Thymus (tissue), 11 donors: Measurements from ENCODE around the gene TMEM181. TPM values are rescaled to one million over a fixed set of nuclear protein-coding genes. Genes with fewer than 3 reads are reported as not detected.
"Not testable (repeated sequence)": the region's sequence is repeated elsewhere in the genome, so short reads cannot be mapped to it uniquely, and the experiment has no call there.

Experiments used
- DNase-seq, 9 donors: peaks; one replicate each; pipeline ENCODE4 v3.0.0-alpha.2; 2013; ENCODE audit warnings: low spot score in 9 of 9, low read depth in 6 of 9, missing footprints in 1 of 9
- H3K27ac ChIP-seq, 2 donors: one replicate each; pipeline ENCODE4 v1.5.1; 2013; ENCODE audit warnings: control low read depth in 1 of 2, low read depth in 1 of 2, low read length in 1 of 2, mild to moderate bottlenecking in 1 of 2, moderate library complexity in 1 of 2
- H3K27me3 ChIP-seq, 2 donors: one replicate each; pipeline ENCODE4 v1.5.1; 2013; ENCODE audit warnings: low read length in 1 of 2; ENCODE audit not compliant: control insufficient read depth in 2 of 2, insufficient read depth in 1 of 2
- H3K36me3 ChIP-seq, 2 donors: one replicate each; pipeline ENCODE4 v1.5.1; 2013; ENCODE audit warnings: low read length in 1 of 2, mild to moderate bottlenecking in 1 of 2, moderate library complexity in 1 of 2; ENCODE audit not compliant: control insufficient read depth in 2 of 2, insufficient read depth in 2 of 2
- H3K4me1 ChIP-seq, 2 donors: one replicate each; pipeline ENCODE4 v1.5.1; 2013; ENCODE audit warnings: low read length in 2 of 2; ENCODE audit not compliant: control insufficient read depth in 2 of 2, insufficient read depth in 2 of 2
- H3K4me3 ChIP-seq, 2 donors: one replicate each; pipeline ENCODE4 v1.5.1; 2013; ENCODE audit warnings: low read length in 2 of 2, control low read depth in 1 of 2, mild to moderate bottlenecking in 1 of 2
- H3K9me3 ChIP-seq, 2 donors: one replicate each; pipeline ENCODE4 v1.5.1; 2013; ENCODE audit warnings: low read length in 1 of 2, mild to moderate bottlenecking in 1 of 2; ENCODE audit not compliant: control insufficient read depth in 2 of 2, insufficient read depth in 1 of 2
- WGBS: extraction: QIAGEN DNeasy Blood & Tissue Kit; methylation state at CpG from one replicate; pipeline ENCODE4 v1.1.7; 2013; 5-methylcytosine and 5-hydroxymethylcytosine counted together
- polyA plus RNA-seq: library from polyadenylated mRNA; stranded (reverse); fragments of 200-250 nt; gene quantifications from one replicate; pipeline ENCODE4 v1.2.3, GENCODE V29; 2013
- total RNA-seq: library from RNA; stranded (reverse); fragments of 120-200 nt; gene quantifications from one replicate; pipeline ENCODE4 v1.2.4, GENCODE V29; 2013
- donor health status: healthy.

Gene TMEM181
- total and polyA plus RNA-seq, 2 donors, result 8.6 to 21.0 TPM

DNA sequence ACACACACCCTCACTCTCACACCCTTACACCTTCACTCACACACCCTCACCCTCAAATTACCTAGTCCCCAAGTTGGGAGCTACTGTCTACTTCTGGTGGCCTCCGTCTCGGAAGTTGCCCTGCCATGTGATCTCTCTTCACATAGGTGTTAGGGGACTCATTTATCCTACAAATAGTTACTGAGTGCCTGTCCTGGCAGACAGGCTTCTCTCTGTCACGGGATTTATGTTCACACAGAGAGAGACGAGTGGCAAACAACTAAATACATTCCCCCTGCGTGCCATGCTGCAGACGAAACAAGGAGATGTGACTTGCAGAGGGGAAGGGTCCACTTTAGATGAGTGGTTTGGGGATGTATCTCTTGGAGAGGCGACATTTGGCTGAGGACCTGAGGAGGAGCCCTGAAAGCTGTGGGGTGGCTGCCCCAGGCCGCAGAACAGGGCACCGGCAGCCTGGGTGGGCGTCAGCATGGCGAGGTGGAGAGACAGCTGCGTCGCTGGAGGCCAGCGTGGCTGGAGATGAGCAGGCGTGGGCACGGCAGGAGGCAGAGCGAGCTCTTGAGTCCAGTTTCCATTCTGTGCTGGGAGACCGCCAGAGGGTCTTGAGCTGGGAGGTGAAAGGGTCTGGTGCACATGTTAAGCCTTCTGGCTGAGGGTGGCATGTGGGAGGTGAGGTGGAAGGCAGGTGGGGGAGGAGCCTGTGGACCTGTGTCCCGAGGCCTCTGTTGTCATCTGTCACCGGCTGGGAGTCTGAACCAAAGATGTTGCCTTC, 67.5 kb downstream of the TMEM181 start:
- Histone ChIP-seq H3K4me1 (peaks cover 0 to 4% of the 10 kb centered on the region in 2 donors), H3K27ac (no peak overlapping the region), H3K4me3 (no peak overlapping the region), H3K27me3 (no peaks in the 10 kb centered on the region), H3K36me3 (peaks cover 71 to 75% of the 10 kb centered on the region in 2 donors), H3K9me3 (no peaks in the 10 kb centered on the region)
- no peak for DNase-seq
- 99% methylated on average over 20 of the region's 20 CpGs for WGBS

GRCh38 chr6:158627940-158628211, 68.0 kb downstream of the TMEM181 start:
- H3K4me3 ChIP-seq, result no peak overlapping the region
- H3K4me1 ChIP-seq, result peaks cover 0 to 4% of the 10 kb centered on the region in 2 donors
- no peaks in the 10 kb centered on the region for H3K27me3 ChIP-seq
- 97% methylated on average over 9 of the region's 9 CpGs for WGBS
- H3K9me3 ChIP-seq, result no peaks in the 10 kb centered on the region
- no peak for DNase-seq
- peaks cover 74 to 76% of the 10 kb centered on the region in 2 donors for H3K36me3 ChIP-seq
- no peak overlapping the region for H3K27ac ChIP-seq

GRCh38 chr6:158628542-158628941, 68.7 kb downstream of the TMEM181 start:
- peaks cover 0 to 4% of the 10 kb centered on the region in 2 donors for H3K4me1 ChIP-seq
- no peak overlapping the region for H3K27ac ChIP-seq
- H3K27me3 ChIP-seq, result no peaks in the 10 kb centered on the region
- H3K9me3 ChIP-seq, result no peaks in the 10 kb centered on the region
- 97% methylated on average over 17 of the region's 17 CpGs for WGBS
- H3K36me3 ChIP-seq, result peaks cover 74 to 82% of the 10 kb centered on the region in 2 donors
- H3K4me3 ChIP-seq, result no peak overlapping the region
- DNase-seq, result no peak

GRCh38 chr6:158629367-158630221, 69.7 kb downstream of the TMEM181 start:
- Histone ChIP-seq H3K27me3 (no peaks in the 10 kb centered on the region), H3K4me1 (peaks cover 0 to 4% of the 10 kb centered on the region in 2 donors), H3K27ac (no peak overlapping the region), H3K4me3 (no peak overlapping the region), H3K9me3 (no peaks in the 10 kb centered on the region), H3K36me3 (peaks cover 70 to 83% of the 10 kb centered on the region in 2 donors)
- DNase-seq, result no peak
- WGBS, result 95% methylated on average over 20 of the region's 20 CpGs

GRCh38 chr6:158630938-158631616, 71.2 kb downstream of the TMEM181 start:
- no peaks in the 10 kb centered on the region for H3K9me3 ChIP-seq
- no peak for DNase-seq
- peaks cover 66 to 82% of the 10 kb centered on the region in 2 donors for H3K36me3 ChIP-seq
- 92% methylated on average over 19 of the region's 19 CpGs for WGBS
- no peak overlapping the region for H3K4me3 ChIP-seq
- H3K27me3 ChIP-seq, result no peaks in the 10 kb centered on the region
- peak overlapping the region; percentile 39 to 49 for H3K27ac ChIP-seq
- H3K4me1 ChIP-seq, result peaks cover 3 to 9% of the 10 kb centered on the region in 2 donors

GRCh38 chr6:158631678-158632537, 72.0 kb downstream of the TMEM181 start:
- no peak for DNase-seq
- peaks cover 65 to 83% of the 10 kb centered on the region in 2 donors for H3K36me3 ChIP-seq
- no peaks in the 10 kb centered on the region for H3K27me3 ChIP-seq
- 91% methylated on average over 19 of the region's 19 CpGs for WGBS
- no peaks in the 10 kb centered on the region for H3K9me3 ChIP-seq
- peak overlapping the region in 1 of 2 donors; percentile 39 for H3K27ac ChIP-seq
- H3K4me1 ChIP-seq, result peaks cover 3 to 9% of the 10 kb centered on the region in 2 donors
- H3K4me3 ChIP-seq, result no peak overlapping the region

DNA sequence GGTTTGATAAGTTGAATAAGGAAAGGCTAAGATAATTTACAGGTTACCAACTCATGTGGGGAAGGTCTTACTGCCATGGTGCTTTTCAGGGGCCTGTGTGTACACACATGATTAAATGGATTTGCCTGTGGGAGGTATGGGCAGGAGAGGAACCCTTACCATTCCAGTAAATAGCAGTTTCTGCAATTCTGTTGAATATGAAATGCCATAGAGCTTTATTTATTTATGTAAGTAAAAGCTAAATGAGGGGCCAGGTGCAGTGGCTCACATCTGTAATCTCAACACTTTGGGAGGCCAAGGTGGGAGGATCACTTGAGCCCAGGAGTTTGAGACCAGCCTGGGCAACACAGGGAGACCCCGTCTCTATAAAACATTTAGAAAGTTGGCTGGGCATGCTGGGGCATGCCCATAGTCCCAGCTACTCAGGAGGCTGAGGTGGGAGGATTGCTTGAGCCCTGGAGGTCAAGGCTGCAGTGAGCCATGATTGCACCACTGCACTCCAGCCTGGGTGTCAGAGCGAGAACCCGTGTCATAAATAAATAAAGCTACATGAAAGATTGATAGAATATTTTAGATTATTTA, 72.7 kb downstream of the TMEM181 start:
- DNase-seq, H3K27me3 ChIP-seq, H3K27ac ChIP-seq, H3K4me1 ChIP-seq, H3K4me3 ChIP-seq, H3K9me3 ChIP-seq: not testable (repeated sequence)
- peaks cover 60 to 83% of the 10 kb centered on the region in 2 donors for H3K36me3 ChIP-seq
- 98% methylated on average over 3 of the region's 3 CpGs for WGBS

DNA sequence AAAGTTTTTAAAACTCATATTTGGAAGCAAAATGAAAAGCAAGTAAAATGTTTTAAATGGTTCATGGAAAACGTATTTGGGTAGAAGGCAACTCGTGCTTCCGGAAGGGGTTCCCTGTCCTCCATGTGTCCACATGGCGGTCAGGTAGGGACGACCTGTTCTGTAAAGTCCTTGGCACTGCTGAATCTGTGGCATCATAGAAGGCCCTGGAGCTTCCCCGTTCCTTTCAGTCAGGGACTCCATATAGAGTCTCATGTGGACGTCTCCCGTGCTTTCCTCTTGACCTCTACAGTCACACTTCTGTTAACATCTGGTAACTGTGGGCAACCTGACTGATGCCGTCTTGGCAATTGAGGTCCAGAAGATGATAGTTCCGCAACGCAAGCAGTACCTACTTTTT, 73.2 kb downstream of the TMEM181 start:
- DNase-seq, result no peak
- Histone ChIP-seq H3K27me3 (no peaks in the 10 kb centered on the region), H3K27ac (no peak overlapping the region), H3K9me3 (no peaks in the 10 kb centered on the region), H3K36me3 (peaks cover 55 to 80% of the 10 kb centered on the region in 2 donors), H3K4me1 (peaks cover 3 to 9% of the 10 kb centered on the region in 2 donors), H3K4me3 (no peak overlapping the region)
- WGBS, result 99% methylated on average over 11 of the region's 11 CpGs
